Uterus (tissue), 2 donors: ENCODE results near the gene WTIP.

Experiments used
- CTCF ChIP-seq, 4 experiments: fragments of 200-600 bp in 2 of 4; fragments of 450-650 bp in 2 of 4; sonication (generic) in 2 of 4; IDR thresholded peaks; one replicate each; pipeline ENCODE4 v1.5.1; 2016 to 2019; ENCODE audit warnings: antibody characterized with exemption in 4 of 4, mild to moderate bottlenecking in 2 of 4, moderate library complexity in 1 of 4
- POLR2A ChIP-seq, 2 donors: fragments of 450-650 bp; IDR thresholded peaks; one replicate each; pipeline ENCODE4 v1.6.1; 2016; ENCODE audit warnings: antibody characterized with exemption in 2 of 2, mild to moderate bottlenecking in 1 of 2, moderate library complexity in 1 of 2

GRCh38 chr19:34505321-34506025 lies 23.9 kb downstream of the WTIP start:
- TF ChIP-seq CTCF (IDR thresholded peaks at IDR 0.05) (no peak), POLR2A (IDR thresholded peaks at IDR 0.05) (no peak)
